ENCODE data around the gene SIRT2.
"Not testable (repeated sequence)": the region's sequence is repeated elsewhere in the genome, so short reads cannot be mapped to it uniquely, and the experiment has no call there.

Gene SIRT2

GRCh38 chr19:38877781-38878574 lies 21.4 kb downstream of the SIRT2 start, which contains the start of gene RINL:
Gene RINL, minus strand, starts transcription at chr19:38878275. Its CDS starts 1,533 bp downstream, at chr19:38876742.
- no peak within 1 kb of the TSS for H3K23ac ChIP-seq (ENCODE audit: low read length in 2 of 2)
- no peaks in the 10 kb centered on the region for H3K27me3 ChIP-seq (ENCODE audit: control insufficient read depth in 1 of 2, insufficient read depth in 1 of 2, low read length in 2 of 2)
- no peak within 1 kb of the TSS for H4K91ac ChIP-seq (ENCODE audit: low read length)
- H3K9me3 ChIP-seq (ENCODE audit: control insufficient read depth, low read length) = no peaks in the 10 kb centered on the region
- no peak for DNase-seq
- no peak within 1 kb of the TSS for H2BK12ac ChIP-seq (ENCODE audit: low read length in 2 of 2)
- no peak within 1 kb of the TSS for H2AFZ ChIP-seq (ENCODE audit: low read depth, low read length)
- H3K4me3 ChIP-seq (ENCODE audit: insufficient read depth in 1 of 2, low read depth in 1 of 2, low read length in 2 of 2) = no peak within 1 kb of the TSS
- H3K79me1 ChIP-seq (replicated peaks; ENCODE audit: low read length, poor library complexity, severe bottlenecking) = no peaks in the 10 kb centered on the region
- H3K9ac ChIP-seq (ENCODE audit: low read length) = no peak within 1 kb of the TSS
- H4K8ac ChIP-seq (ENCODE audit: low read length) = no peak within 1 kb of the TSS
- no peak within 1 kb of the TSS for H3K4me2 ChIP-seq (ENCODE audit: low read length, poor library complexity, severe bottlenecking)
- peaks cover 3% of the 10 kb centered on the region for H3K4me1 ChIP-seq (ENCODE audit: control insufficient read depth, insufficient read depth, low read depth, low read length)
- peaks cover 19 to 30% of the 10 kb centered on the region in 2 experiments for H3K36me3 ChIP-seq (ENCODE audit: control insufficient read depth in 1 of 2, insufficient read depth in 2 of 2, low read depth in 1 of 2, low read length in 2 of 2)
- peak within 1 kb of the TSS; percentile 37 for H2BK15ac ChIP-seq (ENCODE audit: low read depth, poor library complexity, severe bottlenecking)
- no peak within 1 kb of the TSS for H3K18ac ChIP-seq (ENCODE audit: low read depth in 1 of 2, low read length in 2 of 2)
- WGBS = 69% methylated on average over 9 of the region's 11 CpGs
- no peak within 1 kb of the TSS for H2AK5ac ChIP-seq (ENCODE audit: low read length, severe bottlenecking)
- no peak within 1 kb of the TSS for H3K27ac ChIP-seq (ENCODE audit: low read length, poor library complexity, severe bottlenecking)
- H2BK120ac ChIP-seq (ENCODE audit: low read depth, low read length) = no peak within 1 kb of the TSS
- H3K14ac ChIP-seq (ENCODE audit: low read length in 2 of 2) = peak within 1 kb of the TSS in 1 of 2 experiments; percentile 9
- H2BK5ac ChIP-seq (ENCODE audit: low read depth, low read length, poor library complexity, severe bottlenecking) = no peak within 1 kb of the TSS
- no peak within 1 kb of the TSS for H3K4ac ChIP-seq (ENCODE audit: low read depth in 1 of 2, low read length in 2 of 2)

- Histone ChIP-seq H3K9me3 (ENCODE audit: control insufficient read depth, low read length) (no peaks in the 10 kb centered on the region), H4K91ac (ENCODE audit: low read length) (no peak overlapping the region), H2BK120ac (ENCODE audit: low read depth, low read length) (no peak overlapping the region), H4K8ac (ENCODE audit: low read length) (no peak overlapping the region), H3K4me1 (ENCODE audit: control insufficient read depth, insufficient read depth, low read depth, low read length) (peaks cover 3% of the 10 kb centered on the region), H3K18ac (ENCODE audit: low read depth in 1 of 2, low read length in 2 of 2) (no peak overlapping the region), H3K4me2 (ENCODE audit: low read length, poor library complexity, severe bottlenecking) (no peak overlapping the region), H2BK12ac (ENCODE audit: low read length in 2 of 2) (no peak overlapping the region), H3K27me3 (ENCODE audit: control insufficient read depth in 1 of 2, insufficient read depth in 1 of 2, low read length in 2 of 2) (no peaks in the 10 kb centered on the region), H3K27ac (ENCODE audit: low read length, poor library complexity, severe bottlenecking) (no peak overlapping the region), H3K4me3 (ENCODE audit: insufficient read depth in 1 of 2, low read depth in 1 of 2, low read length in 2 of 2) (no peak overlapping the region), H3K4ac (ENCODE audit: low read depth in 1 of 2, low read length in 2 of 2) (no peak overlapping the region), H2AK5ac (ENCODE audit: low read length, severe bottlenecking) (no peak overlapping the region), H3K36me3 (ENCODE audit: control insufficient read depth in 1 of 2, insufficient read depth in 2 of 2, low read depth in 1 of 2, low read length in 2 of 2) (peaks cover 5 to 21% of the 10 kb centered on the region in 2 experiments), H3K9ac (ENCODE audit: low read length) (no peak overlapping the region), H3K23ac (ENCODE audit: low read length in 2 of 2) (no peak overlapping the region), H2BK15ac (ENCODE audit: low read depth, poor library complexity, severe bottlenecking) (no peak overlapping the region), H2AFZ (ENCODE audit: low read depth, low read length) (no peak overlapping the region), H3K79me1 (replicated peaks; ENCODE audit: low read length, poor library complexity, severe bottlenecking) (no peaks in the 10 kb centered on the region), H2BK5ac (ENCODE audit: low read depth, low read length, poor library complexity, severe bottlenecking) (no peak overlapping the region), H3K14ac (ENCODE audit: low read length in 2 of 2) (no peak overlapping the region)
- 88% methylated on average over 6 of the region's 6 CpGs for WGBS
- no peak for DNase-seq
Measured at GRCh38 chr19:38875656-38876395, 23.6 kb downstream of the SIRT2 start.

- H3K9ac ChIP-seq (ENCODE audit: low read length); H3K4me2 ChIP-seq (ENCODE audit: low read length, poor library complexity, severe bottlenecking); H2BK120ac ChIP-seq (ENCODE audit: low read depth, low read length); H3K79me1 ChIP-seq (replicated peaks; ENCODE audit: low read length, poor library complexity, severe bottlenecking); H2BK12ac ChIP-seq (ENCODE audit: low read length in 2 of 2); DNase-seq; H3K18ac ChIP-seq (ENCODE audit: low read depth in 1 of 2, low read length in 2 of 2); H3K27ac ChIP-seq (ENCODE audit: low read length, poor library complexity, severe bottlenecking); H3K9me3 ChIP-seq (ENCODE audit: control insufficient read depth, low read length); H4K8ac ChIP-seq (ENCODE audit: low read length); H3K14ac ChIP-seq (ENCODE audit: low read length in 2 of 2); H3K23ac ChIP-seq (ENCODE audit: low read length in 2 of 2); H3K4ac ChIP-seq (ENCODE audit: low read depth in 1 of 2, low read length in 2 of 2); H3K4me3 ChIP-seq (ENCODE audit: insufficient read depth in 1 of 2, low read depth in 1 of 2, low read length in 2 of 2); H2AK5ac ChIP-seq (ENCODE audit: low read length, severe bottlenecking); H2AFZ ChIP-seq (ENCODE audit: low read depth, low read length); H4K91ac ChIP-seq (ENCODE audit: low read length); H2BK15ac ChIP-seq (ENCODE audit: low read depth, poor library complexity, severe bottlenecking); H2BK5ac ChIP-seq (ENCODE audit: low read depth, low read length, poor library complexity, severe bottlenecking); H3K36me3 ChIP-seq (ENCODE audit: control insufficient read depth in 1 of 2, insufficient read depth in 2 of 2, low read depth in 1 of 2, low read length in 2 of 2): not testable (repeated sequence)
- Histone ChIP-seq H3K4me1 (ENCODE audit: control insufficient read depth, insufficient read depth, low read depth, low read length) (peaks cover 17% of the 10 kb centered on the region), H3K27me3 (ENCODE audit: control insufficient read depth in 1 of 2, insufficient read depth in 1 of 2, low read length in 2 of 2) (peaks cover 0 to 13% of the 10 kb centered on the region in 2 experiments)
- 95% methylated on average over 10 of the region's 10 CpGs for WGBS
Measured at GRCh38 chr19:38873400-38873799, 26.0 kb downstream of the SIRT2 start.

- Histone ChIP-seq H2AFZ (ENCODE audit: low read depth, low read length) (no peak overlapping the region), H3K27ac (ENCODE audit: low read length, poor library complexity, severe bottlenecking) (no peak overlapping the region), H3K4ac (ENCODE audit: low read depth in 1 of 2, low read length in 2 of 2) (no peak overlapping the region), H2BK12ac (ENCODE audit: low read length in 2 of 2) (no peak overlapping the region), H3K79me1 (replicated peaks; ENCODE audit: low read length, poor library complexity, severe bottlenecking) (no peaks in the 10 kb centered on the region), H2BK120ac (ENCODE audit: low read depth, low read length) (no peak overlapping the region), H2BK15ac (ENCODE audit: low read depth, poor library complexity, severe bottlenecking) (no peak overlapping the region), H3K9me3 (ENCODE audit: control insufficient read depth, low read length) (no peaks in the 10 kb centered on the region), H4K91ac (ENCODE audit: low read length) (no peak overlapping the region), H3K9ac (ENCODE audit: low read length) (no peak overlapping the region), H3K4me1 (ENCODE audit: control insufficient read depth, insufficient read depth, low read depth, low read length) (peaks cover 20% of the 10 kb centered on the region), H3K23ac (ENCODE audit: low read length in 2 of 2) (no peak overlapping the region), H3K4me3 (ENCODE audit: insufficient read depth in 1 of 2, low read depth in 1 of 2, low read length in 2 of 2) (no peak overlapping the region), H2BK5ac (ENCODE audit: low read depth, low read length, poor library complexity, severe bottlenecking) (no peak overlapping the region), H2AK5ac (ENCODE audit: low read length, severe bottlenecking) (no peak overlapping the region), H3K4me2 (ENCODE audit: low read length, poor library complexity, severe bottlenecking) (no peak overlapping the region), H4K8ac (ENCODE audit: low read length) (no peak overlapping the region), H3K27me3 (ENCODE audit: control insufficient read depth in 1 of 2, insufficient read depth in 1 of 2, low read length in 2 of 2) (peaks cover 0 to 13% of the 10 kb centered on the region in 2 experiments), H3K36me3 (ENCODE audit: control insufficient read depth in 1 of 2, insufficient read depth in 2 of 2, low read depth in 1 of 2, low read length in 2 of 2) (peaks cover 0 to 3% of the 10 kb centered on the region in 2 experiments), H3K14ac (ENCODE audit: low read length in 2 of 2) (no peak overlapping the region), H3K18ac (ENCODE audit: low read depth in 1 of 2, low read length in 2 of 2) (no peak overlapping the region)
- WGBS = 94% methylated on average over 18 of the region's 19 CpGs
- no peak for DNase-seq
Measured at GRCh38 chr19:38870612-38871011, 28.8 kb downstream of the SIRT2 start.

Measured in mesenchymal stem cell (in vitro differentiated cells and primary cell).